ENCODE data around the gene TBC1D25. TPM values are rescaled to one million over a fixed set of nuclear protein-coding genes. Genes with fewer than 3 reads are reported as not detected.

Gene TBC1D25
- polyA plus RNA-seq, 1 donor = 10.7 TPM

GRCh38 chrX:48600226-48600625 lies 60.7 kb downstream of the TBC1D25 start:
- no peak for DNase-seq

GRCh38 chrX:48601741-48602394 lies 62.4 kb downstream of the TBC1D25 start:
- DNase-seq = no peak

- no peak for DNase-seq
Observed at GRCh38 chrX:48604701-48605100, 65.2 kb downstream of the TBC1D25 start.

- no peak for DNase-seq
Observed at GRCh38 chrX:48606091-48606490, 66.6 kb downstream of the TBC1D25 start.

- DNase-seq = no peak
Observed at GRCh38 chrX:48611703-48612102, 72.2 kb downstream of the TBC1D25 start.

Other genes starting within 250 kb of the TBC1D25 start
- gene SSX3, start 183.0 kb upstream of the TBC1D25 start, polyA plus RNA-seq (ENCODE audit: insufficient read length) = not detected
- not detected for gene SSX4, start 156.2 kb upstream of the TBC1D25 start, polyA plus RNA-seq (ENCODE audit: insufficient read length)
- gene SSX4B, start 127.8 kb upstream of the TBC1D25 start, polyA plus RNA-seq (ENCODE audit: insufficient read length) = not detected
- gene SLC38A5, start 69.5 kb upstream of the TBC1D25 start, polyA plus RNA-seq (ENCODE audit: insufficient read length) = 5.2 TPM
- gene FTSJ1, start 63.5 kb upstream of the TBC1D25 start, polyA plus RNA-seq (ENCODE audit: insufficient read length) = 40.4 TPM
- 7.0 TPM for gene PORCN, start 30.7 kb upstream of the TBC1D25 start, polyA plus RNA-seq (ENCODE audit: insufficient read length)
- 75.4 TPM for gene EBP, start 17.9 kb upstream of the TBC1D25 start, polyA plus RNA-seq (ENCODE audit: insufficient read length)
- 419 TPM for gene RBM3, start 34.8 kb downstream of the TBC1D25 start, polyA plus RNA-seq (ENCODE audit: insufficient read length)
- gene WDR13, start 57.8 kb downstream of the TBC1D25 start, polyA plus RNA-seq (ENCODE audit: insufficient read length) = 116 TPM
- gene WAS, start 144.1 kb downstream of the TBC1D25 start, polyA plus RNA-seq (ENCODE audit: insufficient read length) = 2.6 TPM
- 8.0 TPM for gene SUV39H1, start 157.0 kb downstream of the TBC1D25 start, polyA plus RNA-seq (ENCODE audit: insufficient read length)
- 0.81 TPM for gene GLOD5, start 222.0 kb downstream of the TBC1D25 start, polyA plus RNA-seq (ENCODE audit: insufficient read length)
- gene GATA1, start 246.9 kb downstream of the TBC1D25 start, polyA plus RNA-seq (ENCODE audit: insufficient read length) = 0.48 TPM